OCI-LY7 (cell line): Measurements from ENCODE around the gene ITGA2.

Source experiments
- EZH2phosphoT487 ChIP-seq: fragments of 200-600 bp; sonication (generic); IDR thresholded peaks from 2 replicates; pipeline ENCODE4 v1.6.1; 2018; ENCODE audit warnings: low read depth, borderline replicate concordance, mild to moderate bottlenecking, mixed run types, antibody characterized with exemption, low read length, moderate library complexity, mixed read lengths
- TF ChIP-seq, protein P1 (sequence below): fragments of 200-600 bp; sonication (generic); conservative IDR thresholded peaks from 2 replicates; pipeline ENCODE4 v1.5.1; 2014; ENCODE audit warnings: mild to moderate bottlenecking, antibody characterized with exemption, low read length, moderate library complexity, mixed read lengths

GRCh38 chr5:53027913-53028312 lies 38.8 kb downstream of the ITGA2 start:
- TF ChIP-seq, protein P1, sequence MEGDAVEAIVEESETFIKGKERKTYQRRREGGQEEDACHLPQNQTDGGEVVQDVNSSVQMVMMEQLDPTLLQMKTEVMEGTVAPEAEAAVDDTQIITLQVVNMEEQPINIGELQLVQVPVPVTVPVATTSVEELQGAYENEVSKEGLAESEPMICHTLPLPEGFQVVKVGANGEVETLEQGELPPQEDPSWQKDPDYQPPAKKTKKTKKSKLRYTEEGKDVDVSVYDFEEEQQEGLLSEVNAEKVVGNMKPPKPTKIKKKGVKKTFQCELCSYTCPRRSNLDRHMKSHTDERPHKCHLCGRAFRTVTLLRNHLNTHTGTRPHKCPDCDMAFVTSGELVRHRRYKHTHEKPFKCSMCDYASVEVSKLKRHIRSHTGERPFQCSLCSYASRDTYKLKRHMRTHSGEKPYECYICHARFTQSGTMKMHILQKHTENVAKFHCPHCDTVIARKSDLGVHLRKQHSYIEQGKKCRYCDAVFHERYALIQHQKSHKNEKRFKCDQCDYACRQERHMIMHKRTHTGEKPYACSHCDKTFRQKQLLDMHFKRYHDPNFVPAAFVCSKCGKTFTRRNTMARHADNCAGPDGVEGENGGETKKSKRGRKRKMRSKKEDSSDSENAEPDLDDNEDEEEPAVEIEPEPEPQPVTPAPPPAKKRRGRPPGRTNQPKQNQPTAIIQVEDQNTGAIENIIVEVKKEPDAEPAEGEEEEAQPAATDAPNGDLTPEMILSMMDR = no peak
- no peak for TF ChIP-seq EZH2phosphoT487
